ENCODE data around the gene LINGO1.

LINGO1 gene

GRCh38 chr15:77630956-77631744, 1.6 kb downstream of the LINGO1 start:
- no peak for DNase-seq

- DNase-seq, result no peak
Measured at GRCh38 chr15:77630056-77630455, 2.7 kb downstream of the LINGO1 start.

- no peak for DNase-seq
Measured at GRCh38 chr15:77629070-77630030, 3.4 kb downstream of the LINGO1 start.

- no peak for DNase-seq
Measured at GRCh38 chr15:77628010-77628409, 4.7 kb downstream of the LINGO1 start.

- no peak for DNase-seq
Measured at GRCh38 chr15:77627581-77627980, 5.1 kb downstream of the LINGO1 start.

GRCh38 chr15:77627067-77627466, 5.6 kb downstream of the LINGO1 start:
- no peak for DNase-seq

GRCh38 chr15:77626002-77626401, 6.7 kb downstream of the LINGO1 start:
- no peak for DNase-seq

- DNase-seq, result no peak
Measured at GRCh38 chr15:77625376-77625775, 7.3 kb downstream of the LINGO1 start.

GRCh38 chr15:77624868-77625267, 7.8 kb downstream of the LINGO1 start:
- DNase-seq, result no peak

- DNase-seq, result no peak
Measured at GRCh38 chr15:77623755-77624524, 8.8 kb downstream of the LINGO1 start.

- no peak for DNase-seq
Measured at GRCh38 chr15:77622934-77623754, 9.6 kb downstream of the LINGO1 start.

GRCh38 chr15:77622209-77622933, 10.3 kb downstream of the LINGO1 start:
- DNase-seq, result no peak

GRCh38 chr15:77621847-77622208, 10.9 kb downstream of the LINGO1 start:
- no peak for DNase-seq

GRCh38 chr15:77620960-77621647, 11.6 kb downstream of the LINGO1 start:
- no peak for DNase-seq

GRCh38 chr15:77620297-77620696, 12.4 kb downstream of the LINGO1 start:
- DNase-seq, result no peak

- no peak for DNase-seq
Measured at GRCh38 chr15:77619883-77620282, 12.8 kb downstream of the LINGO1 start.

- DNase-seq, result no peak
Measured at GRCh38 chr15:77617476-77618230, 15.1 kb downstream of the LINGO1 start.

GRCh38 chr15:77616072-77616471, 16.6 kb downstream of the LINGO1 start:
- no peak for DNase-seq

- no peak for DNase-seq
Measured at GRCh38 chr15:77615472-77615871, 17.2 kb downstream of the LINGO1 start.

GRCh38 chr15:77614251-77614806, 18.4 kb downstream of the LINGO1 start:
- DNase-seq, result no peak
